HTERT RPE-1 (cell line): ENCODE data around the gene DDX24.
"Not testable (repeated sequence)": the region's sequence is repeated elsewhere in the genome, so short reads cannot be mapped to it uniquely, and the experiment has no call there.

ENCODE experiments used
- in situ Hi-C: fragments of 300-500 bp; cut with MboI; formaldehyde crosslinking; loops from 4 replicates; pipeline ENCODE4 v1.14.3; 2020; ENCODE audit warnings: low sequenced_read_pairs

DDX24 gene

DNA sequence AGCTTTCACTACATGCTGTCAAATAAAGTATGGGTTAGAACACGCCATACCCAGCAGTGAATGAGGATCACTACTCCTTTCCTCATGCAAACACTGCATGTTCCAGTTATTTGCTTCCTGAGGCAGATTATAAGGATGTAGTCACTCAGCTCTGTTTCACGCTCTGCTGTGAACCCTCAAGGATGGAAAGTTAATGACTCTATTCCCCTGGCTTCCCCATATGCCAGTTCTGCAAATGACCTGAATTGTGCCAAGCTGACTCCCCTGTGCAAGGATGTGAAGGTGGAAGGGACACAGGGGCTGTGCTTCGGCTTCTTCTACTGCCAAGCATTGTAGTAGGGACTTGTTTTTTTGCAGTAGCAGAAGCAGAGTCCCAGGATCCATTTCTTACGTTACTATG is 6.9 kb upstream of the DDX24 start:
- in situ Hi-C loops = no loop called here

DNA sequence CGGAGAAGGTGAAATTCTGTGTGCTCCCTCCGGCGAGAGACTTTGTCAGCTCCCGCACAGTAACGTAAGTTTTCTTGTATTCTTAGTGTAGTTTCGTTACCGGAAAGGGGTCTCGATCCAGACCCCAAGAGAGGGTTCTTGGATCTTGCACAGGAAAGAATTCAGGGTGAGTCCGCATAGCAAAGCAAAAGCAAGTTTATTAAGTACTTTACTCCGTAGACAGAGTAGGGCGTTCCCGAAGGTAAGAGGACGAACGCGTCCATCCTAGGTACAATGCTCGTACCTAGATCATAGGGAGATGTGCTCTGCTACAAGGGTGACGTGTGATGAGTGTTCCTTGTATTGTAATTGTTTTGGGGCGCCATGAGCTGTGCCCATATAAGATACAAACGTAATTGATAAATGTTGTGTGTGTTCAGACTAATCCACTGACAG is 401 bp upstream of the DDX24 start:
- in situ Hi-C loops = no loop called here

DNA sequence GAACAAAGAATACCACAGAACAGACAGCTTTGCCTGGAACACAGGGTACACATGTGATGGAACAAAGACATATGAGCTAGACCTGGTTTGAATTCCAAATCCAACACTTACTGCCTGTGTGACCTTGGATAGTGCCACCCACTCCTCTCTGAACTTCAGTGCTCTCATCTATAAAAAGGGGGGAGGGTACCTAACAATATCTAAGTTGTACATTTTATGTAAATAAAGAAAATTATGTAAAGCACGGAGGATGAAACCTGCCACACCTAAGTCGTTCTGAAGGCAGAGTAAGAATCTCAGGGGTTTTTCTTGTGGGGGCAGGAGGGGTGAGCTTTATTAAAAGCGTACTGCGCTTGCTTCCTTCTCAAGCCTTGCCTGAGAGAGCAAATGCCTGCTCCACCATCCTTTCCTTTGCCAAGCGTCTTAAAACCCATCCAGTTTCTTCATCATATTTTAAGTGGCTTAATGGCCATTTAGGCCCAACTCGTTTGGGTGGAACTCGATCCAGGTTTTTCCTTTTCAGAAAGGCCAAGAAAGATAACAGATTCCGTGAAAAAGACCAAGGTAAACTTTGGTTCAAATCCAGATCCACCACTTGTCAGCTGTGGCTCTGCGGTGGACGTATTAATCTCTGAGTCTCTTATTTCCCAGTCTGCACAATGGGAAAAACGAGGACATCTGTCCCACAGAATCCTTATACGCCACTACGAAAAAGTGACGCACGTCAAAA is 946 bp downstream of the DDX24 start:
- in situ Hi-C loops = no loop called here

DNA sequence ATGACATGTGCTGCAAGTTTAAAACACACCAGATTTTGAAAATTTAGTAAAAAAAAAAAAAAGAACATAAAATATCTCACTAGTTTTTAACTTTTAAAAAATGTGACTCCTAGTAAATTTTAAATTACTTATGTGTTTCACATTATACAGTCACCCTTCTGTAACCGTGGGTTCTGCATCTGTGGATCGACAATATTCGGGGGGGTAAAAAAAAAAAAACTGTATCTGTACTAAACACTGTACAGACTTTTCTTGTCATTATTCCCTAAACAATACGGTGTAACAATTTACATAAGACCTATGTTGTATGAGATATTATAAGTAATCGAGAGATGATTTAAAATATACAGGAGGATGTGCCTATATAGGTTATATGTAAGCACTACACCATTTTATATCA is 3.2 kb downstream of the DDX24 start:
- in situ Hi-C loops = no loop called here

DNA sequence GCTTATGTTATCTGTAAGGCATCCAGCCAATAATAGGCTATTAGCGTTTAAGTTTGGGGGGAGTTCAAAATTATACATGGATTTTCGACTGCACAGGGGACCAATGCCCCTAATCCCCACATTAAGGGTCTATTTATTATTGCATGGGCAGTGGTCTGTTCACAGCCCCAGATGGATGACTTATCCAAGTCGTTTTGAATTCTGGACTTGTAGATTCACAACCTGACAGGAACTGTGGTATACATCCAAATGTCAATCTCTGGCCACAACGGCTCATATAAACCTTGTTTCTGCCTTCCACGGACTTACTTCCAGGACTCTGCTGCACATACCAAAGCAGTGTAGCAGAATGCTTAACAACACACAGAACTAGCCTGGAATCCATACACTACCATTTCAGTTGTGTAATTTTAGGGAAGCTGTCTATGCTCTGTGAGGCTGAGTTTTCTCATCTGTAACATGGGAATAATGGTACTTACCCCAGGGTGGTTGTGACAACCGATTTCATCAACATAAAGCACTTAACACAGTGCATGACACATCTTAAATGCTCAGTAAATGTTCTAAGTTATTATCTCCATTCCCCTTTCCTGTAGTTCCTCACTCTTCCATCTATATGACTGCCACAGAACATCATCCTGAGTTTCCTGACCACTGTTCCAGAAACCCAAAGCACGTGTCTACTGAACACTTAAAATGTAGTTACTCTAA is 3.7 kb downstream of the DDX24 start:
- in situ Hi-C loops = no loop called here

DNA sequence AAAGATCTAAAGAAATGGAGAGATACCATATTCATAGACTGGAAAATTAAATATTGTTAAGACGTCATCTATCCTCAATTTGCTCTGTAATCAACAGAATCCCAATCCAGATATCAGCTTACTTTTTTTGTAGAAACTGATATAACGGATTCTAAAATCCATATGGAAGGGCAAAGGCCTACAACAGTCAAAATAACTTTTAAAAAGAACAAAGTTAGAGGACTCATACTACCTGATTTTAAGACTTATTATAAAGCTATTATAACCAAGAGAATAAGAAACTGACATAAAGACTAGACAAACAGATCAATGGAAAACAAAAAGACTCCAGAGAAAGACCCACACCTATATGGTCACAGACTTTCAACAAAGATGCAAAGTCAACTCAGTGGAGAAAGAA is 6.0 kb downstream of the DDX24 start:
- in situ Hi-C loops = no loop called here

DNA sequence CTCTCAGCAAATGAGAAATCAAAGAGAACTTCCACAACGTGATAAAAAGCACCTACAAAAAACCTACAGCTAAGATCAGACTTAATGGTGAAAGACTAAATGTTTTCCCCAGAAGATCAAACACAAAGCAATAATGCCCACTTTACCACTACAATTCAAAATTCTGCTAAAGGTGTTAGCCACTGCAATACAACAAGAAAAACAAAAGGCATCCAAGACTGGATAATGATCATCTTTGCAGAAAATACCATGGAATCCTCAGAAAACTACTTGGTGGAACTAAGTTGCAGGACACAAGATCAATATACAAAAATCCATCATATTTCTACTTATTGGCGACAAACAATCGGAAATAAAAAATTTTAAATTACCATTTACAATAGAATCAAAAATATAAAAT is 6.5 kb downstream of the DDX24 start:
- in situ Hi-C loops = no loop called here

DNA sequence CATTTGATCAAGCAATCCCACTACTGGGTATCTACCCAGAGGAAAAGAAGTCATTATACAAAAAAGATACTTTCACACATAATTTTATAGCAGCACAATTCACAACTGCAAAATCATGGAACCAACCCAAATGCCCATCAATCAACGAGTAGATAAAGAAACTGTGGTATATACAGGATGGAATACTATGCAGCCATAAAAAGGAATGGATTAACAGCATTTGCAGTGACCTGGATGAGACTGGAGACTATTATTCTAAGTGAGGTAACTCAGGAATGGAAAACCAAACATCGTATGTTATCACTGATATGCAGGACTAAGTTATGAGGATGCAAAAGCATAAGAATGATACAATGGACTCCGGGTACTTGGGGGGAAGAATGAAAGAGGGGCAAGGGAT is 8.9 kb downstream of the DDX24 start:
- in situ Hi-C loops = not testable (repeated sequence)

DNA sequence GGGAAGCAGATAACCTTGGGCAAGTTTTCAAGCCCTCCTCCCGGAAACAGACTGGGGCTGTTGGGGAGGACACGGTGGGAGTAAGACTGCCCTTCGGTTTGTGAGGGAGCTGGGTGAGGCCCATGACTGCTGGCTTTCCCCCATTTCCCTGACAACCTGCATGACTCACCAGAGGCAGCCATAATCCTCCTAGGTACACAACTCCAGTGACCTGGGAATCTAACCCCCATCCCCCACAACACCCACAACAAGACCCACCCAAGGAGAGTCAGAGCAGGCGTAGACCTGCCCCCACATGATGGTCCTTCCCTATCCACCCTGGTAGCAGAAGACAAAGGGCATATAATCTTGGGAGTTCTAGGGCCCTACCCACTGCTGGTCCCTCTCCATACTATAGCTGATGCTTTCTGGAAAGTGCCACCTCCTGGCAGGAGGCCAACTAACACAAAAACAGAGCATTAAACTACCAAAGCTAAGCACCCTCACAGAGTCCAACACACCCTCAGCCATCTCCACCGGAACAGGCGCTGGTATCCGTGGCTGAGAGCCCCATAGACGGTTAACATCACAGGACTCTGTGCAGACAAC is 14.8 kb downstream of the DDX24 start:
- in situ Hi-C loops = no loop called here

DNA sequence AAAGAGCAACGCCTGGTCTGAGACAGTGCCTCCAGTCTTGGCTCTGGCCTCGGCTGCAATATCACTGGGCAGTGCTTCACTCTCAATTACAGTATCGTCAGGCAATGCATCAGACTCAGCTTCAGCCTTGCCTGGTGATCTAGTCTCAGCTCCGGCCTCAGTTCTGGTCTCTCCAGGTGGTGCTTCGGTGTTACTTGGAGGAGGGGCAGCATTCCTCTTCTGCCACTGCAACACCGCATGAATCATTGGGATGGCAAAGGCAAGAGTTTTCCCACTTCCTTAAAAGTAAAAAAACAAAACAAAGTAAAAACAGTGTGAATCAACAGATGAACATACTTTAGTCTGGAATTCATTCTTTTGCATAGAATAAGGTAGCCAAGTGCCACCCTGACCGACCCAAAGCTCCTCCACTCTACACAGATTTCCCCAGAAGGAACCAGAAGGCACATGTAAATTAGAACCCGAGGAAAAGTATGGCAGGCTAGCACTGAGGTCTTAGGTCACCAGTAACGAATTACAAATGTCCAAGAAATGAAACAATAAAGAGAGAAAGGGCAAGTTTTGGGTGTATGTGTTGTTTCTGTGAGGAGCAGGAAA is 18.6 kb downstream of the DDX24 start:
- in situ Hi-C loops = no loop called here

DNA sequence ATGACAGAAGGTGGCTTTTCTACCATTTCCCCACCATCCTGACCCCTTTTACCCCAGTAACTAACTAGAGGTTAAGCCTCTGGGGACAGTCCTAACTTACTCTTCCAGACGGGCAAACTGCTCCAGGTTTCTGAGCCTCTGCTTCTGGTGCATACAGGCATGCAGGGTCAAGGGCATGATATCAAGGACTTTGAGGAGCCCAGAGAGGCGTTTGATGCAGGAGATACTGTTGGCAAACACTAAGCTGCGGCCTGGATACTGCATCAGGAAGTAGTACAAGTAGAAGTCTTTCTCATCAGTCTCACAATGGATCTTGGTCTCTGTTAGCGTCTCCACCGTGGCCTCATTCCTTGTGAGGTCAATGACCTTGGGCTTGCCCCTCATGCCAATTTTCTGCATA is 21.0 kb downstream of the DDX24 start:
- in situ Hi-C loops = no loop called here

DNA sequence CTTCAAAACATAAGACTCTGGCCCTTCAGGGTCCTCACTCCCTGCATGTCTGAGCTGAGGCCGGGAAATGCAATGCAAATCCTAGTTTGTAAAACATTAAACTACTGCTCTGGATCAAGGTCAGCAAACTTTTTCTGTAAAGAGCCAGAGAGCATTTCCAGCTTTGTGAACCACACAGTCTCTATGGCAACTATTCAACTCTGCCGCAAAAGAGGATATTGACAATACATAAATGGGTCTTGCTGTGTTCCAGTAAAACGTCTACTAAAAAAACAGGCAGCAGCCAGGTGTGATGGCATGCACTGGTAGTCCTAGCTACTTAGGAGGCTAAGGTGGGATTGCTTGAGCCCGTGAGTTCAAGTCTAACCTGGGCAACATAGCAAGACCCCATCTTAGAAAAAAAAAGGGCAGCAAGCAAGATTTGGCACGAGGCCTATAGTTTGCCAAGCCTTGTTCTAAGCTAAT is 22.3 kb downstream of the DDX24 start:
- in situ Hi-C loops = no loop called here

DNA sequence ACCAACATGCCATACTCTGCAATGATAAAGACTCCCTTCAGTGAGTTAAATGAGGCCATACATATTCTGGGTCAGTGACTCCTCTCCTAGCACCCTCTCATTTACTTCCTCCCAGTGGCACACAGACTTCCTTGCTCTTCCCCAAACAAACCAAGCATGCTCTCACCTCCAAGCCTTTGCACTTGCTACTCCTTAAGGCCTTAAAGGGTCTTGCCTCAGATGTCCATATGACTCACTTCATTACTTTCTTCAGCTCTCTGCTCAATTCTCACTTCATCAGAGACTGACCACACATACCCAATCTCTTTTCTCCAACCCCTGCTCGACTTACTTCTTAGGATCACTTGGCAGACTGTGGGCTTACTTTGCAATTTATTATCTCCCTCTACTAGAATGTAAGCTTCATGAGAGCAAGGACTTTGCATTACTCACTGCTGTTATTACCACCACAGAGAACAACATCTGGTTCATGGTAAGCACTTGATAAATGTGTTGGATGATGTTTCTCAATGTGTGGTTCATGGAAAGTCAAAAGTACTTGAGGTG is 22.8 kb downstream of the DDX24 start:
- in situ Hi-C loops = no loop called here

DNA sequence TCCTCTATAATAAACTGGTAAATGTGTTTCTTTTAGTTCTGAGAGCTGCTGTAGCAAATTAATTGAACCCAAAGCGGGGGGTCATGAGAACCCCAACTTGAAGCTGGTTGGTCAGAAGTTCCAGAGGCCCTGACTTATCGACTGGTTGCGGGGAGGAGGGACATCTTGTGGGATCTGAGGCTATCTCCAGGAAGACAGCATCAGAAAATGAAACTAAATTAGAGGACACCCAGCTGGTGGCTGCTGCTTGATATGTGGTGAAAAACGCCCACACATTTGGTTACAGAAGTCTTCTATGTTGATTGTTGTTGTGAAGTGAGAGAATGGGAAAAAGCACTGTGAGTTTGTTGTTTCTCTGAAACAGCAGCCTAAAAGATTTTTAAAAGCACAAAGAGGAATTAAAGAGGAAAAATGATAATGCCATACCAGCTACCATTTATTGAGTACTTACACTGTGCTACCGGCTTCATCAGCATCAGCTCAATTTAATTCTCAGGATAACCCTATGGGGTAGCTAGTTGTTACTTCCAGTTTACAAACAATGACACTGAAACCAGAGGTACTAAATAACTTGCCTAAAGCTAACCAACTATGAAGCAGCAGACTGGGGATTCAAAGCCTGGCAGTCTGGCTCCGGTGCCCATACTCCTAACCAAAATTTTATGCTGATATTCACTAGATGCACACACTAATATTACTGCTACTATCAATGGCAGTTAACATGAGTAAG is 24.3 kb downstream of the DDX24 start:
- in situ Hi-C loops = no loop called here

DNA sequence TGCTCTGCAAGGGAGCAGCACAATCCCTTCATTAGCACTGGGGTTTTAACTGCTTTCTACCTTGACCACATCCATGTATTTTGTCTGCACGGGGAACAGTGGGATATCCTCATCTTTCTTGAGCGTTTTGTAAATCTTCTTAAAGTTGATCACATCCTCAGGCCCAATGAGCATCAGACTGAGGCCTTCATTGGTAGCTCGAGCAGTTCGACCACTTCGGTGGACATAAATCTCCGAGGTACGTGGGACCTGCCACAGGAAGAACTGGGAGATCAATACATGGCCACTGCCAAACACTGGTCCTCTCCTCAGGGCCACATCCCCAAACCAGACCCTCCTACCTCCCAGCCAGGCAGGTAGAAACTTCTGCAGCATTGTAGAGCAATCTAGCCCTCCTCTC is 26.1 kb downstream of the DDX24 start:
- in situ Hi-C loops = no loop called here

DNA sequence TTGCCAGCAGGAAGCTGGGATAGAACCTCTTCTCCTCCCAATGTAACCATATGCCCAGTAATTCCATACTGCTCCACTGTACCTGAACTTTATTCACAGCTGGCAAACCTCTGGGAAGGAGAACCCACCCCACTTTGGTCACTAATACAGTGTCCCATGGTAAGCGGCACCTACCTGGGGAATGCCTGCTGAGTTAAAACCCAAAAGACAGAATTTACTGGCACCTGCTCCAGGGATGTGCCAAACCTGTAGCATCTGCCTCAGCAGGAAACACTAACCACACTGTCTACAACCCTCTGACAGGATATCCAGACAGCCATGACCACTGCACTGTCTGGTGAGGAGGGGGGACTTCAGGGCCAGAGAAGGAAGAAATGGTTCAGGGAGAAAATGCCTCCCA is 26.6 kb downstream of the DDX24 start:
- in situ Hi-C loops = no loop called here

DNA sequence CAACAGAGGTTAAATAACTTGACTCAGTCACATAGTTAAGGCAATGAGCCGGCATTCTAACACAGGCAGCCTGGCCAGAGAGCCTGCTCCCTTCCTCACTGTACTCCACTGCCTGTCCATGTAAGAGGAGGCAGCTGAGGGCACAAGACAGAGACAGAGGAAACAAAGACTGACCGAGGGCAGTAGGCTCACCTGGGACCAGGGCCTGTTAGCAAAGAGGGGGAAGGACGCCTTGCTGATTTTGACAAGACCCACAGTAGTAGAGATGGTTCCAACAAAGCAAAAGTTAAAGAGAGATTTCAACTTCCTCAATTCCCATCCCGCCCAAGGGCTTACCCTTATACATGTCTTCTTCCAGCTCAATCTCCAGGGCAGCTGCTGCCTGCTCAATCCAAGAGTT is 28.3 kb downstream of the DDX24 start:
- in situ Hi-C loops = no loop called here

DNA sequence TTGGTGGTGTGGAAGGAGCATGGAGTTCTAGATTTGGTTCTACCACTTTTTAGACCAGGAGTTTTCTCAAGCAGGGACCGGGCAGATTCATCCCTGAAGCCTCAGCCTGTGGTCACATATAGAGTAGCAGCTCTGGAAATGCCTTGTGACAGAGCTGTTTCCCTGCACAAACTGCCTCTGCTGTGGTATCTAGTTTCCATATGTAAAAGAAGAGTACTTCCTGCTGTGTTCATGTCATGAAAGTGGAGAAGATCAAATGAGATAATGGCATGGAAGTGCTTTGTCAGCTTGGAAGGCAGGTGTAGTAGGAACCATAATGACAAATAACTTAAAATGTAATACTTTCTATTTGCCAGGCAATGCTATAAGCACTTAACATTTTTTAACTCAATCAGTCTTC is 28.8 kb downstream of the DDX24 start:
- in situ Hi-C loops = no loop called here

DNA sequence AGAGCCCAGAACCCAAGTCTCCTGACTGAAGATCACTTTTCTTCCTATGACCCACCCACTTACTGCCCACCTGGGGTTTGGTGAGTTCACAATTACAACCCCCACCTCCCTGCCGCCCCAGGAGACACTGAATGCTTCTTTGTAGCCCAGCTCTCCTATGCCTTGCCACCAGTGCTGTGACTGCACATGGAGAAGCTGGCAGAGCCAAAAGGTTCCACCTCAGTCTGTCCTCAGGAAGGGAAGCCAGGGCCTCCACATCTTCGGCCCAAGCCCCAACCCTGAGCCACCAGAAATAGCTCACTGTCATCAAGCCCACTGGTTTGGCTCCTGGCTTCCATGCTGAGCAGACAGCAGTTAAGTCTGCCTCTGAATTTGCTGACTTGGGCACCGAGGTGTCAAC is 29.2 kb downstream of the DDX24 start:
- in situ Hi-C loops = no loop called here

DNA sequence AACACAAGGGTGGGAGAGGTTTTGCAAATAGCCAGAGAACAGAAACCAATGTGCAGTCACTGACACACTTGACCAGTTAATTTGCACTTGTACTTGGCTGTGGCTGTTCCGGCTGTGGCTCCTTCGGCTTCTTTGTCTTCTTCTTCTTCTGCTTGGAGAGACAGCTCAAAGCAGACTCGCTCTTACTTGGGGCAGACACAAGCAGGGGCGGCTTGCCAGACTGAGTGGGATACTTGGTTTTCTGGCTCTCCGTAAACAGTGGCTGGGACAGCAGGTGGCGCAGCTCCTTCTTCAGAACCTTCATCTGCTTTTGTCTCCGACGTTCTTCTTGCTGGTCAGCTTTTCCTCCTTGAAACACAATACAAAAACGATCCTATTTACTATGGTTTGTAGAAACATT is 29.9 kb downstream of the DDX24 start:
- in situ Hi-C loops = no loop called here
